Measurements from ENCODE around the gene TMEM191C.
"Not testable (repeated sequence)": the region's sequence is repeated elsewhere in the genome, so short reads cannot be mapped to it uniquely, and the experiment has no call there.

Gene TMEM191C

DNA sequence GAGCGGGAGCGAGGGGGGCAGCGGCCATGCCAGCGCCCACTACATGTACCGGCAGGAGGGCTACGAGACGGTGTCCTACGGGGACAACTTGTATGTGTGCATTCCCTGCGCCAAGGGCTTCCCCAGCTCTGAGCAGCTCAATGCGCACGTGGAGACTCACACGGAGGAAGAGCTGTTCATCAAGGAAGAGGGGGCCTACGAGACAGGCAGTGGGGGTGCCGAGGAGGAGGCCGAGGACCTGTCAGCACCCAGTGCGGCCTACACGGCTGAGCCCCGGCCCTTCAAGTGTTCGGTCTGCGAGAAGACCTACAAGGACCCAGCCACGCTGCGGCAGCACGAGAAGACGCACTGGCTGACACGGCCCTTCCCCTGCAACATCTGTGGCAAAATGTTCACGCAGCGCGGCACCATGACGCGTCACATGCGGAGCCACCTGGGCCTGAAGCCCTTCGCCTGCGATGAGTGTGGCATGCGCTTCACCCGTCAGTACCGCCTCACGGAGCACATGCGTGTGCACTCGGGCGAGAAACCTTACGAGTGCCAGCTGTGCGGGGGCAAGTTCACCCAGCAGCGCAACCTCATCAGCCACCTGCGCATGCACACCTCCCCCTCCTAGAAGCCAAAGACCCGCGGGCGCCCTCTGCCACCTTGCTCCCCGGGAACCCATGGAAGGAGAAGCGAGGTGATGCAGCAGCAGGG is 20.9 kb upstream of the TMEM191C start:
- DNase-seq (ENCODE audit: low read depth in 4 of 4, low spot score in 1 of 4), result no peak

GRCh38 chr22:21446827-21447690 is 20.1 kb upstream of the TMEM191C start:
- DNase-seq (ENCODE audit: low read depth in 4 of 4, low spot score in 1 of 4), result no peak

DNA sequence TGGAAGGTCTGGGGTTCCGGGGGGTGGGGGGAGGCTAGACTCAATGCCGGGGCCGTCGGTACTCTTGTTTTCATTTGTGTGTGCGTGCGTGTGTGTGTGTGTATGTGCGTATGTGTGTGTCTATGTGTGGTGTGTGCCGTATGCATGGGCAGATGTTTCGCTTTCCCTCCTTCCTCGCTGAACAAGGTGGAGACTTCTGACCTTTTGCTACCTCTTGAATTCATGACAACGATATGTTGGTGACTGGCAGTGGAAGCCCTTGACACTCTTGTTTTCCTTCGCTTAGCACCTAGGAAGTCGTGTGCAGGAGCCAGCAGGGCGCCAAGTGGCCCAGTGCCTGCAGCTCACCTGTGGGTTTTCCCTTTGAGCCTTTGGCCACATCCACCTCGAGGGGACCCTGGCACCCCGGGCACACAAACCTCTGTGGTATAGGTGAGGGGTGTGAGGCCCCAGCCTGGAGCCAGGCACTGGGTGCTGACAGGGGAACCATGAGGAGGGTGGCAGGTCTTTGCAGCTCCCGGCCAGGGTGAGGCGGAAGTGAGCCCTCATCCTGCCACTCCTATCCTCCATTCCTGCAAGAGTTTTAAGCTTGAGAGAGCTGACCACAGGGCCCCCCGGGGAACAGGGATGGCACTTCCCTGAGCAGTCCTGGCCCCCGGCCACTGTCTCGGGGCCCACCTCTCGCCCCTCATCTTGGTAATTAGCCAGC is 19.3 kb upstream of the TMEM191C start:
- DNase-seq (ENCODE audit: low read depth in 4 of 4, low spot score in 1 of 4), result no peak

GRCh38 chr22:21448627-21449416 is 18.4 kb upstream of the TMEM191C start:
- DNase-seq (ENCODE audit: low read depth in 4 of 4, low spot score in 1 of 4), result no peak

DNA sequence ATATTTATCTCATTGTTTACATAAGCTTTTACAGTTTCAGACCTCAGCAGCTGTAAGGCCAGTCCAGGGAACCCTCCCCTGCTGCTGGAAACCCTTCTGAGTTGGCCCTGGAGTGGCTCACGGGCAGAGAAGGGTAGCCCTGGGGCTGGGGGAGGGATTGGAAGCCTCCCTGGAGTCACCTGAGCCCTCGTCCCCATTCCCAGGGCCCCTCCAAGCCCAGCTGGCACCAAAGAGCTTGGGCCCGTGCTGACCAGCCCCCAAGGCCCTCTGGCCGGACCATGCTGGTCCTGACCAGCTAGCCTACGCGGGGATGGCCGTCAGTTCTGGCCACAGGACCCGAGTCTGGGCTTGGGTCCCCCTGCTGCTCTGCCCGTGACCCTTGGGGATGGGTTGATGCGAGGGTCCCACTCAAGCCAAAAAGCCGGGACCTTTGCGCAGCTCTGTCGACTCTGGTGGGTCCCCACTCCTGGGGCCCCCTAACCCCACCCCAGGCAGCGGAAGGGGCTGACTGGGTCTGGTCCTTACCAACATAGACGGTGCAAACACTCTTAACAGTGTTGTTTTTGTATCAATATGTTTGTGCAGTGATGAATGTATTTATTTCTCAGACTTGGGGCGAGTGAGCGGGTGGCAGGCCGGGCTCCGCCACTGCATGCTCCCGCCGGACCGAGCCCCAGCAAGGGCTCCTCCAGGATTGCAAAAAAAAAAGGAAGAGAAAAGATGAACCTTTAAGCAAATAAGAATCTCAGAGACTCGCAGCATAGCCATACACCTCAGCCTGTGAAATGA is 17.5 kb upstream of the TMEM191C start:
- DNase-seq (ENCODE audit: low read depth in 4 of 4, low spot score in 1 of 4), result no peak

- no peak for DNase-seq (ENCODE audit: low read depth in 4 of 4, low spot score in 1 of 4)
Measured at GRCh38 chr22:21450320-21450831, 16.8 kb upstream of the TMEM191C start.

- DNase-seq (ENCODE audit: low read depth in 4 of 4, low spot score in 1 of 4), result no peak
Measured at GRCh38 chr22:21450858-21451353, 16.3 kb upstream of the TMEM191C start.

DNA sequence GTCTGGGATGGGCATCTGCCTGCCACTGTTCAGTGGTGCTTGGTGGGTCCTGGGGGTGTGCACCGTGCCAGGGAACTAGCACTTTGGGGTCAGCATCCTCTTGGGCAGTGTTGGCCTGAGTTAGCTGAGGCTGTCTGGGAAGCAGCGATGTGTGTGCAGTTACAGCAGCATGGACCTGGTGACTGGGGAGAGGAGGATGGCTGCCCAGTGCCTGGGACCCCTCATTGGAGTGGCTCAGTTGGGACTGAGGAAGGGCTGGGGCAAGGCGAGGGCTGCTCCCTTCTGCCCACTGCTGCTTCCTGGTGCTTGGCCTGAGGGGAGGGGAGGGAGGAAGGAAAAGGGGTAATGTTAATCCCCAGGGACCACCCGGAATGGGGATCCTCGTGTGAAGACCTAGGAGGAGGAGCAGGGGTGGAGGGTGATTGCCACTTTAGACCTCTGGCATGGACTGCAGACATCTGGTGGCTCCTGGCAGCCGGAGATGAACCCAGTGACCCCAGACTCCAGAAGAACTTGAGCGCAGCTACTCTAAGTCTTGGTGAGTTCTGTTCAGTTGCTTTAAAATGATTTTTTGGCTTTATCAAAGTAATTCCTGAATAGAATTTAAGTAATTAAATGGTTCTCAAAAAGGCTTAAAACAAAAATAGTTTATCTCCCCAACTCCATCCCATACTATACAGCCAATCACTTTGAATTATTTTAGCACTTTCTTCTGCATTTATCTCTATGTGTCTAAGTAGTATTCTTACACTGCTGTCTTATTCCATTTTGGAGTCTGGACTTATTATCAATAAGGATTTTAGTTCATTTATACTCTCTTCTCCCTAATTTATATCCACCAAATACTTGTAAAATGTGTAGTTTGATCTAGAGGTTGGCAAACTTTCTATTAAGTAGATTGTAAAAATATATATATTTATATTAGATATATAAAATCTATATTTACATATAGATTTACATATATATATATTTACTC is 15.4 kb upstream of the TMEM191C start:
- no peak for DNase-seq (ENCODE audit: low read depth in 4 of 4, low spot score in 1 of 4)

- not testable (repeated sequence) for DNase-seq (ENCODE audit: low read depth in 4 of 4, low spot score in 1 of 4)
Measured at GRCh38 chr22:21452666-21453065, 14.5 kb upstream of the TMEM191C start.

GRCh38 chr22:21454998-21455333 is 12.2 kb upstream of the TMEM191C start:
- not testable (repeated sequence) for DNase-seq (ENCODE audit: low read depth in 4 of 4, low spot score in 1 of 4)

DNA sequence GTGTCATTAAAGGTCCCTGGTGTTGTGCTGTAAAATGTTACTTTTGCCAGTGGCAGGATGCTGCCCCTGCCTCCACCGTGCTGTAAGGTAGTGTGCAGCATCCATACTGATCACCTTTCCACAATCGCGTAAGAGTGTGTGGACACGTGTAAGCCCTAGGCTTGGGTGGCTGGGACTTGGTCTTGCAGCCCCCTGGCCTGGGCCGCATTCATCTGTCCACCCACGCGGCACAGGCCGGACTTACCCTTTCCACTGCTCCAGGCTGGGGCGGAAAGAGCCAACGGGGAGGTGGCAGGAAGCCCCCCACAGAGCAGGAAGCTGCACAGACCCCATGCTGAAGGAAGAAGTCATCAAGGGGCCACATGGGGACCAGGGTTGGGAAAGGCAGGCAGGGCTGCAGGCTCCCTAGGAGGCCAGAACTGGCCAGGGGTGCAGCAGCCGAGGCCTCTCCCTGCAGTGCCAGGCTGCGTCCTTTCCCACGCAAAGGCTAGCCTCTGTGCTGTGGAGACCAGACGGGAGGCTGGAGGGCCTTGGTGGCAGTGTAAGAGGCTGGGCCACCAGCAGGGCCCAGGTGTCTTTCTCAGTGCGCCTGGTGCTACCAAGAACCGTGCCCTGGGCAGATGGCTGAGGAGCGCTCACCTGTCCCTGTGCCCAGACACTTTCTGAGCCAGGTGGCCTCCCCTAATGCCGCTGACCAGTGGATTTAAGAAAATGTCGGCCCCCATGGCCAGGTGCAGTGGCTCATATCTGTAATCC is 11.7 kb upstream of the TMEM191C start:
- DNase-seq (ENCODE audit: low read depth in 4 of 4, low spot score in 1 of 4), result no peak

- no peak for DNase-seq (ENCODE audit: low read depth in 4 of 4, low spot score in 1 of 4)
Measured at GRCh38 chr22:21457023-21457787, 10.0 kb upstream of the TMEM191C start.

- DNase-seq (ENCODE audit: low read depth in 4 of 4, low spot score in 1 of 4), result not testable (repeated sequence)
Measured at GRCh38 chr22:21462672-21463071, 4.5 kb upstream of the TMEM191C start.

DNA sequence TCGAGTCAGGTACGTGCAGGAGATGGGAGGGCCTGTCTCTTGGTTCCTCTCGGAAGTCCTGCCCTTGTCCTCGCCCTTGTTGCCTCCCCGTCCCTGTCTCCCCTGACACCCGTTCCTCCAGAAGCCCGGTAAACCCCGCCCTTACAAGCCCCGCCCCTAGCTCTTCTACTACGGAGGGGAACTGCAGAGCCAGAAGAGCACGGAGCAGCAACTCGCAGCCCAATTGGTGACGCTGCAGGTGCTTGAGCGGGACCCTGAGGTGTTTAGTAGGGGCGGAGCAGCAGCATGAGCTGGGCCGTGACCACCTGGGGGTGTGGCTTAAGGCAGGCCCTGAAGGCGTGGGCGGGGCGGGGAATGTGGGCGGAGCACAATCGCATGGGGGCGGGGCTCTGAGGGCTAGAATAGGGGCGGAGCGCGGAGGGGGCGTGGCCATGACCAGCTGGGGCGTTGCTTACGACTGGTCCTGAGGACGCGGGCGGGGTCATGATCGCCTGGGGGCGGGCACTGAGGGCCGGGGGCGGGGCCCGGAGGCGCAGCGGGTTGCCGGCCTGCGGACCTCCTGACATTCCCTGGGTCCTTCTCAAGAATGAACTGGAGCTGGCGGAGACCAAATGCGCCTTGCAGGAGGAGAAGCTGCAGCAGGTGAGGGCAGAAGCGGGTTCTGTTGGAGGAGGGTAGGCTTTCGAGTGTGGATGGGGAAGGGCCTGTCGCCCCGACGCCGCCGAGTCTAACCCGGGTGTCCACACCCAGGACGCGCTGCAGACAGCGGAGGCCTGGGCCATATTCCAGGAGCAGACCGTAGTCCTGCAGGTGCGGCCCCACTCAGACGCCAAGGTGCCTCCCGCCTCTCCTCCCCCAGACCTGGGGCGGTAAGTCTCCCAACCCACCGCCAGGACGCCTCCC is 1.3 kb downstream of the TMEM191C start:
- peak; percentile 75 to 84 (median 82) for DNase-seq (ENCODE audit: low read depth in 4 of 4, low spot score in 1 of 4)

DNA sequence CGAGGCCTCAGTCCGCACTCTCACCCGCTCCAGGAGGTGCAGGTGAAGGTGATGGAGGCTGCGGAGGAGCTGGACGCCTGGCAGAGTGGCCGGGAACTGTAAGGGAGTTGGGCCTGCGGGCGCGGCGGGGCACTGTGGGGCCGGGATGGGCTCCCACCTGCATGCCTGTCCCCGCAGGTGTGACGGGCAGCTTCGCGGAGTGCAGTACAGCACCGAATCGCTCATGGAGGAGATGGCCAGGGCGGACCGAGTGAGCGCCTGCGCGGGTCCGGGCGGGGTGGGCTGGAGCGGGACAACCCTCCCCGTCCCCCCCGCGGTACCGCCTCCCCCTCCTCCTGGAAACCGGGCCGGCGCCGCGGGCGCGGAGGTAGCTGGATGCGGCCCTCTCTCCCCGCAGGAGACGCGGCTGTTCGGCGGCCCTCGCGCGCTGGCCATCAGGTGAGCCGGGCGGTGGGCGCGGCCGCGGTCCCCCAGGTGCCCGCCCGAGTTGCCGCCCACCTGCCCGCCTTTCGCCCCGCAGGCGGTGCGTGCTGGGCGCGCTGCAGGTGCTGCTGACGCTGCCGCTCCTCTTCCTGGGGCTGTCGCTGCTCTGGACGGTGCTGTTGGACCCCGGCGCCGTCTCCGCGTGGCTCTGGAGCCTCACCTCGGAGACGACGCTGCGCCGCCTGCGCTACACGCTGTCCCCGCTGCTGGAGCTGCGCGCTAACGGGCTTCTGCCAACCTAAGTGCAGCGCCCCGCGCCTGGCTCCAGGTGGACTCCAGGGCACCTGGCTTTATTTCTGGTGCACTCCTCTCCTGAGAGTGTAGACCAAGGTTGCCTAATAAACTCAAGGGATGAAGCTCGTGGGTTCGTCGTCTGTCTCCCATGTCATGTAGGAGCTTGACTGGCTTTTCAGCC is 2.2 kb downstream of the TMEM191C start:
- not testable (repeated sequence) for DNase-seq (ENCODE audit: low read depth in 4 of 4, low spot score in 1 of 4)

Measured in stimulated activated CD4-positive, alpha-beta T cell treated with anti-CD3 and anti-CD28 coated beads, Interleukin-1b, Interleukin-23, amount 100 ng/mL, for 24 hours (primary cell).